ENCODE data around the gene CCNF.

GRCh38 chr16:2462031-2462866, 33.0 kb downstream of the CCNF start:
- TF ChIP-seq CTCF (conservative IDR thresholded peaks at IDR 0.05; ENCODE audit: low read depth, low read length) (no peak), POLR2A (IDR thresholded peaks at IDR 0.05; ENCODE audit: low read depth, low read length) (no peak)

All from IMR-90 (cell line).